CD4-positive, alpha-beta T cell treated with Interleukin-1 beta for 1 hour (primary cell): ENCODE results near the gene IL1B.

Experiments used
- DNase-seq, 2 donors: peaks; one replicate each; pipeline ENCODE4 v3.0.0-alpha.2; 2020 to 2022

Gene IL1B

DNA sequence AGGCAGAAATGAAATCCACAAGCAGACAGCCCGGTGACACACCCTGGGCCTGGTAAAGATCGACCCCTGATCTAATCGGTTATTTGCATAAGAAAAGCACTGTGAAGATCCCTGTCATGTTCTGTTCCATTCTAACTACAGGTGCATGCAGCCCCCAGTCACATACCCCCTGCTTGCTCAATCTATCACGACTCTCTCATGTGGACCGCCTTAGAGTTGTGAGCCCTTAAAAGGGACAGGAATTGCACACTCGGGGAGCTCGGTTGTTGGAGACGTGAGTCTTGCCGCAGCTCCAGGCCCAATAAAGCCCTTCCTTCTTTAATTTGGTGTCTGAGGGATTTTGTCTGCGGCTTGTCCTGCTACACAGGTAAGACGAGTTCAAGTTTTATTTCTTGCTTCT, 13.4 kb upstream of the IL1B start:
- DNase-seq, result no peak

DNA sequence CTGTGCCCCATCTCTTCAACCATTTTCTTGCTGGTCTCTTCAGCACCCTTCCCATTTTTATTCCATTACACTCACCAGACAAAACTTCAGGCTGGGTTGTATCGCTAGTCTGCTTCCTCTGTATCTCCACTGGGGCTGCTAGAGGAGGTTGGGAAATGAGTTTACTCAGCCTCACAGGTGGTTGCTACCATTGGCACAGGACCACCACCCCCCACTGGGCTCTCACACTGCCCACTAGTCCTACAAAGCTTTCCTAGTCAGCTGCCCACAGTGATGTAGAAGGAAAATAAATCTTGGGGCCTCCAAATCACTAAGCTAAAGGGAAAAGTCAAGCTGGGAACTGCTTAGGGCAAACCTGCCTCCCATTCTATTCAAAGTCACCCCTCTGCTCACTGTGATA, 12.3 kb upstream of the IL1B start:
- DNase-seq, result no peak

DNA sequence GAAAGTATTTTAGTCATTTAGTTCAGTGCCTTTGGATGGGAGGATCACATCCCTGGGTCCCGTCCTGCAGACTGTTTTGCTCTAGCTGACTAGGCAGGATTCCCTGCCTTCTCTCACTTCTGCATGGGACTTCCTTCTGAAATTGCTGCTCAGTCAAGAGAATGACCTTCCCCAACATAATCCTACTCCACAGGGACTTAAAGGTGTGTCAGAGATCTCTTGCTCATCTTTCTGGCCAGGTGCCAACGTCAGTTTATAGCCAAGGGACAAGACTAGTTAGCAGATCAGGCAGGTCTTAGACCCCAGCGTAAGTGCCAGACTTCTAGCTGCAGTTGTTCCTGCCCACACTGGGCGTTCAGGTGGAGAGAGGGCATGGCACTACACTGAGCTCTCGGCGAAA, 9.5 kb upstream of the IL1B start:
- DNase-seq, result no peak

DNA sequence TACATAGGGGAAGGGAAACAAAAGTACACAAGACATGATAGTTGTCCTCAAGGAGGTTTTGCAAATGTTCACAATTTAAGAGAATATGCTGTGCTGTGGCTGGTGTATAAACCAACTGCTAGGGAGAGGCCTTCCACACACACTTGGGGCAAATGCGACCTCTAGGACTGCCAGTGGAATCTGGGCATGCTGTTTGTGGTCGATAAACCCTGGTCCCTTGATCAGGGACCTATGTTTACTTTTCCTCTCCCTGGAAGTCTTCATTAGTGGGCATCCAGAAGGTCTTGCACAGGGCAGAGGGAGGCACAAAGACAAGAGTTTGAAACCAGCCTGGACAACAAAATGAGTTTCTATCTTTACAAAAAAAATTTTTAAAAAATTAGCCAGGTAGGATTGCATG, 7.3 kb upstream of the IL1B start:
- DNase-seq, result no peak

DNA sequence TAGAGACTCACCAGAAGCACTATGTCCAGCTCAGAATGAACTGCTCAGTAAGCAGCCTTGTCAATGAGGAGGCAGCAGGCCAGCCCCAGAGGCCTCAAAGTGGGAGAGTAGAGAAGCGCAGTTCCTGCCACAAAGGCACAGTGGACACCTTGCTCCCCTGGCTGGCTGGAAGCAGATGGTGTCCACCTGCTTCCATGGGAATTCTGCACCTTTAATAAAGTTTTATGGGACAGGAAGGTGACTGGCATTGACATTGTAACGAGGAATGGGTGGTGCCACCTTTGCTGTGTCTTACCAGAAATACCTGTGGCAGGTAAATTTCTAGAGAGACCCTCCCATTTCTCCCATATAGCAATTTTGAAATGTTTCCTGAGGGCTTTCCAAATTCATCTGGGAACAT, 6.7 kb upstream of the IL1B start:
- no peak for DNase-seq

DNA sequence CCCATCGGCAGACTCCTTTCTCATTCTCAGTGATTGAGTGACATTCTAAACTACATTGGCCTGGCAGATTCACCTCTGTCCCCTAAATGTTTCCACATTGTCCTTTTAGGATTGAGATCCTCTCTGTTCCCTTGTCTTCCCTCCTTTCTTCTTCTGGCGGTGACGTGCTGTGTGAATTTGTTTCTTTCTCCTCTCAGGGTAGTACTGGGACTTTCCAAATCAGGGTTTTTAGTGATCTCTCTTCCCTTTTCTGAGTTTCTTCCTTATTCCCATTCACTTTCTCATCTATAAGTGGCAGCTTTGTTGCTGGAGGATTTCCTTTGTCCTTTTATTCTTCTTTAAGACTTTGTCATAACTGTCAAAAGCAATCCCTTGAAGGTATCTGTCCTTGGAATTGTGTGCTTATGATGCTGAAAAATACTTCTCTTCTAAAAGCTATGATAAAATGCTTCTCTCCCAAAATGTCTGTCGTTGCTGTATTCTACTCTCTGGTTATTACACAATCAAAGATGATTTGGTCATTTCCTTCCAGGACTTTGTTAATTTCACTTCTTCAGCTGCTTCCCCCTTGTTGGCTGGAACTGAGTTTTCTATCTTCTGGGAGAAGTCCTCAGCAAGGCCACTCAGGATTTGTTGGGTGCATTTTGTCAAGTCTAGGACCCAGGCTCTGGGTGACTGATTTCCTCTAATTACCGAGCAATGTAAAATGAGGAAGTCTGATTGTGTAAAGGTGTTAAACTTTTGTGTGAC, 4.9 kb upstream of the IL1B start:
- peak in 1 of 2 donors; percentile 62 for DNase-seq

DNA sequence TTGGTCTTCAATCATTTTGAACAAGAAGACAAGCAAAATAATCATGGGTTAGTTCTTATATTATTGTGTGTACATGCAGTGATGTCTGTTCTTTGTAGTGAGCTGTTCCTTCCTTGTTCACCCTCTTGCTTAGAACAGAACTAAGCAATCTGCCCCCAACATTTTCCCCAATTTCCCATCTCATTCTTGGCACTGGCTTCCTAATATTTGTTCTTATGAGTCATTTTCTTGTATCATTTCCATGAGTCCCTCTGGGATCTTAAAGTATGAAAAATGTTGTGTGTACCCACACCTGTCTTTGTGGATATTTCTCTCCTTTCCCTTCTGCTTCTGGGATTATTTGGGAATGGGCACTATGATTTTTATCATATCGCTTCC, 3.5 kb upstream of the IL1B start:
- no peak for DNase-seq

DNA sequence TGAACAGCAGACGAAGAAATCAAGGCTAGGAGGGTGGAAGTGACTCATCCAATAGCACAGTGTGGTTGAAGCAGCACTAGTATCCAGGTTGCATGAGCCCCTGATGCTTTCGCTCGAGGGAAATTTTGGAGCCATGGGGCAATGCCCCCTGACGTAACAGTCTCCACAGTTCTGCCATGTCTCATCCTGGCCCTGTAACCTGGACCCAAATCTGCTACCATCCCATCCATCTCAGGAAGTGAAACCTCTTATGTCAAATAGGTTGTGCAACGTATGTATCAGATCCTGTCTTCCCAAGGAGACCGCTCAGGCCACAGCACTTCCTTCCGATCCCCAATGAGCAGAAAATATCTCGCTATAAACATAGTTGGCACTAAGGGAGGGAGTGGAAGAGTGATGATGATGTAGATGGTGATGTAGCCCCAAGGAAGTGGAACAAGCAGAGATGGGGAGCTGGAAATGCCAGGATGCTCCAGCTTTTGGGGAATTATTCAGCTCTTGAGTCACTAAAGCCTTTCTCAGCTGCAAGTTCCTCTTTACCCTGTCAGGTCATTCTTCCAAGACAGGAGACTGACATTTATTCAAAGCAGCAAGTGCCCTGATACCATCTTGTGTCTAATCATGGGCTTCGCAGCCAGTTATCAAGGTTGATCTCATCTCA, 3.0 kb upstream of the IL1B start:
- peak; percentile 33 to 87 for DNase-seq

DNA sequence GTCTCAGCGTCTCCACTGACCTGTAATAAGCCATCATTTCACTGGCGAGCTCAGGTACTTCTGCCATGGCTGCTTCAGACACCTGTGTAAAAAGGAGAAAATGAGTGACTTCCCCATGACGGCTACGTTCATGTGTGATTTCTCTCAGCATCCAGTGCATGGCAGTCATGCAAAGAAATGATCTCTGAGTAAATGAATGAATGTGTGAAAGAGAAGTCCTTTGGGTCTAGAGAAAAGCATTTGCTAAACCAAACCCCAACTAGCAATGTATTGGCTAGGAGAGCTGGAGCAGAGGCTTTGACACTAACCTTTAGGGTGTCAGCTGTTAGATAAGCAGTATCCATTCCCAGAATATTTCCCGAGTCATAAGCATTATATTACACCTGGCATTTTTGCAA, 417 bp downstream of the IL1B start:
- no peak for DNase-seq

DNA sequence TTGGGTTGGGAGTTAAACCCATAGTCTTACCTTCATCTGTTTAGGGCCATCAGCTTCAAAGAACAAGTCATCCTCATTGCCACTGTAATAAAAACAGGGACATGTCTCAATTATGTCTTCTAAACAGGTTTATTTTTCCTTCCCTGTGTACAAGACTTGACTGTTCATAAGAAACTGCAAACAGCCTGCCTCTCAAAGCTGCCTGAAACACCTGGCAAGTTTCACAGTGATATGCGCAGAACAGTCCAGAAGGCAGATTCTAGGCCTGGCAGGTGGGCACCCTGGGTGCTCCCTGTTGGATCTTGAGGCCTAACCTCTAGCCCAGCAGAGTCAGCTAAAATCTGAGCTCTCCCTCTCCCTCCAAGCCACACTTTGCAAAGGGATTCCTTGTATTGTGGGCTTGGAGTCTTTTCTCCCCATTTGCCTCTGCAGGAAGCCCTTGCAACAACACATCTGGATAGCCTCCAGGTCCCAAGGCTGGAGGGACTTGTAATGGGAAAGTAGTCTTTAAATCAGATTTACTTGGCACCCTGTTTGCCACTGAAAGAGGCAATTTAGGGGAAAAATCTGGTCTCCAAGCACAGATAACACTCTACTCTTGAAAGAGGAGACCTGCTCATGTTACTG, 930 bp downstream of the IL1B start:
- no peak for DNase-seq

DNA sequence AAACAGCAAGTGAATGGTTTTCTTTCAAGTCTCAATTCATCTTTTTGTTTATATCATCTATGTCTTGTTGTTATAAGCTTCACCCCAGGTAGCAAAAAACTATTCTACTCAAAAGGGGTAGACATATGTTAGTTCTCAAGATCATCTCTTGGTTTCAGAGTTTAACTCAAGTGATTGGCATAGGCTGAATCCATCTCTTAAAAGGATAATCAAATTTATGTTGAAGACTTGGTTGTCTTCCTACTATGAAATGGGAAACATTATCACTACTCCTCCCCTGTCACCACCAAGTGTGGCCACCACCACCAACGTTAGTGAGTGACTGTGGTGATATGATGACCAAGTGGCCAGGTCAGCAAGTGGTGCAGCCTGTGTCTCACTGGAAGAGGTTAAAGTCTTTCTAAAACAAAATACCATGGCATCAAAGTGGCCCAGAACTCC, 1.5 kb downstream of the IL1B start:
- DNase-seq, result no peak

DNA sequence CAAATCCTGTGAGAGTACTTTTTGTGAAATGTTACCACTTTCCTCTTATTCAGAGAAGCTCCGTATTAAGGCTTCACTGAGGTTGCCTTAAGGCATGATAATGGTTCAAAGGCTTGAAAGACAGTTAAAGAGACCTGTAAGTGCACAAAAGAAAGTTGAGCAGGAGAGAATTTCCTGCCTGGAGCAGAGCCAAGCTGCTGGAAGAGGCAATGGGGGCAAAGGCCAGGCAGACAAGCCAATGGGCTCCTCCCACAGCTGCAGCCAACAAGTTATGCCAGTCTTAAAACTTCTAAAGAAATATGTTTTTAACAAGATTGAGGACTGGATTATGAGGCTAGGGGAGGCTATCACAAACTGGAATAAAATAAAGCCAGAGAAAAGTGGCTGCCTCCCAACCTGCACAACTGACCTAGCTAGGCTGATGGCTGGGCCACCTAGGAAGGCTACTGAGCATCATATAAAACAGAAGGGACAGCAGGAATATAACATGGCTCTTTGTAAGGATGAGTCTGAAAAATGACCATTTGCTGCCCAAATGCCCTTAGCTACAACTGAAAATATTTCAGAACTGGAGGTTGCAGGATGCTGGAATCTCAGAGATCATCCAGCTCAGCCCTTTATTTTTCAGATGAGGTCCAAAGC, 2.1 kb downstream of the IL1B start:
- DNase-seq, result no peak

DNA sequence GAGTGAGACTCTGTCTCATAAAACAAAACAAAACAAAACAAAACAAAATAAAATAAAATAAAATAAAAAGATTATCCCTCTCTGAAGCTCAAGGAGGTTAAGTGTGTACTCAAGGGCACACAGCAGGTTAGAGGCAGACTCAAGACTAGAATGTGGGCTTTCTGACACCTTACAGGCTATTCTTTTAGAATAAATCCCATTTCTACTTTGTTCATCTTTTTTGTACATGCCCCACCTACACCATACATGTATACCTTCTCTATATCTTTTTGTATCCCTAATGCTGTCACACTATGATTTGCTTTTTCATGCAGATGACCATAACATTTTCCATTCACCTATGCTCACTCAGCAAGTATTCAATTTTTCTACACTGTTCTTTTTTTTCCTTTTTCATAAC, 2.6 kb downstream of the IL1B start:
- DNase-seq, result no peak

DNA sequence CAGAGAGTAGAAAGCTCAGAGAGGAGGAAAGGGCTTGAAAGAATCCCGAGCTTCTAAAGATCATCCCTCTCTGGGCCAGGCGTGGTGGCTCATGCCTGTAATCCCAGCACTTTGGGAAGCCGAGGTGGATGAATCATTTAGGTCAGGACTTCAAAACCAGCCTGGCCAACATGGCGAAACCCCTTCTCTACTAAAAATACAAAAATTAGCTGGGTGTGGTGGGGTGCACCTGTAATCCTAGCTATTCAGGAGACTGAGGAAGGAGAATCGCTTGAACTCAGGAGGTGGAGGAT, 3.0 kb downstream of the IL1B start:
- DNase-seq, result peak in 1 of 2 donors; percentile 32

DNA sequence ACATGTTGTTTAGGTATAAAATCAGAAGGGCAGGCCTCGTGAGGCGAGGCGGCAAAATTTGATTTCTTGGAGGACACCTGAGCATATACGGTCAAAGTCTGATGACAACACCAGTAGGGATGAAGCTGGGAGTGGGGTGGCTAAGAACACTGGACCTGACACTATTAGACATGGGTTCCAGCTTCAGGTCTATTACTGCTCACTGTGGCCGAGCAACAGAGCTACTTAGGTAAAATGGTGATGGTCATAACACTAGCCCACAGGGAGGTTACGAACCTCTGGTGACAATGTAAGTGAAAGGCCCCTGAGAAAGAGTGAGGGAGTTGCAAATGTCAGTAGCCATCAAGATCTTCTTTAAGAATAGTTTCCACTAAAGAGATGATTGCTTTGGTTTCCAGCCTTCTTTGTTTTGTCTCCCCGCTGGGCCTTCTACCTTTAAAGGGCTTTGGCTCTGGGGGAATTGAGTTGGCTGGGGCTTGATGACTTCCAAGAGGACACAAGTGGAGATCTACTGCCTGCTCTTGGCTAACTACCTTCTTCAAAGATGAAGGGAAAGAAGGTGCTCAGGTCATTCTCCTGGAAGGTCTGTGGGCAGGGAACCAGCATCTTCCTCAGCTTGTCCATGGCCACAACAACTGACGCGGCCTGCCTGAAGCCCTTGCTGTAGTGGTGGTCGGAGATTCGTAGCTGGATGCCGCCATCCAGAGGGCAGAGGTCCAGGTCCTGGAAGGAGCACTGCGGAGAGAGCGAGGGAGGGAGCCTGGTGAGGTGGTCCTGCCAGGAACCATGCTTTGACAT, 3.5 kb downstream of the IL1B start:
- peak in 1 of 2 donors; percentile 47 for DNase-seq

DNA sequence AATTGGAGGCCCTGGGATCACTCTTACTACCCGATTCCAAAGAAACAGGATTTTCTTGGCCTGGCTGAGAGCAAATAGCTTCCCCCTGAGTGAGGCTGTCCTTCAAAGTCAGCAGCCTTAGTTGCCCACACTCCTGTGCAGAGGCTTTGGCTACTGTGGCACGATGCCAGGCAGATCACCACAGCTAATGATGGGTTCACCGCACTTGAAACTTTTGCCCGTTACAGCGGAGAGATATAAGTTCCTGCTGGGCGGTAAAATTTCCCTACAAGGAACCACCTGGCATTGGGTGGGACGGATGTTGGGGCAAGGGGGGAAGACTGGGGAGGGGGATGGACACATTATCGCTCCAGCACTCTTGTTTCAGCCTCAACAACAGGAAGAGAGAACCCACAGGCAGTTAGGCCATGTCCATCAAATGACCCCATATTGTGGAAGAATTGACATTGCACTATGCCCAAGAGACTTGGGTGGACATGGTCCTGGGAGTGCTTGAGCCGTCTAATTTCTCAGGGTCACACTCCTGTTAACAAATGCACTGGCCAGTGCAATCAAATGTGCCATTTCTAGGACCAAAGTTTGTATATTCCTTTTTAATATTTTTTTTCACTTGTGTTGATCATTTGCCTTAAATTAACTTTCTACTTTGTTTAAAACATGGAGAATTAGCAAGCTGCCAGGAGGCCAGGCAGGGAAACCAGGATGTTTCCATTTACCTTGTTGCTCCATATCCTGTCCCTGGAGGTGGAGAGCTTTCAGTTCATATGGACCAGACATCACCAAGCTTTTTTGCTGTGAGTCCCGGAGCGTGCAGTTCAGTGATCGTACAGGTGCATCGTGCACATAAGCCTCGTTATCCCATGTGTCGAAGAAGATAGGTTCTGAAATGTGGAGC, 4.4 kb downstream of the IL1B start:
- peak in 1 of 2 donors; percentile 58 for DNase-seq

DNA sequence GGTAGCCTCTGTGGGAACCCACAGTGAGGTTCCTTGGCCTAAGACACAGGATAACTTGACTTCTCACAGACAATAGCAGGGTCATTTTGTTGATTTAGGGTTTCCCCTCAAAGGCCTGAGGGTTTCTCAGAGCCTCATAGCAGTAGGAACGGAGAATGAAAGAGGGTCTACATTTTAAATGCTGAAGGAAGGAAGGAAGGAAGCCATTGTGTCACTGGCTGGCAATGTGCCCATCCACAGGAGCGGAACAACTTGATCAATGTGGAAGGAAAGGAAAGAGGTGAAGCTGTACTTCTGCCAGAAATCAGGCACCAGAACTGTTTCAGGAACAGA, 5.1 kb downstream of the IL1B start:
- DNase-seq, result peak in 1 of 2 donors; percentile 53

DNA sequence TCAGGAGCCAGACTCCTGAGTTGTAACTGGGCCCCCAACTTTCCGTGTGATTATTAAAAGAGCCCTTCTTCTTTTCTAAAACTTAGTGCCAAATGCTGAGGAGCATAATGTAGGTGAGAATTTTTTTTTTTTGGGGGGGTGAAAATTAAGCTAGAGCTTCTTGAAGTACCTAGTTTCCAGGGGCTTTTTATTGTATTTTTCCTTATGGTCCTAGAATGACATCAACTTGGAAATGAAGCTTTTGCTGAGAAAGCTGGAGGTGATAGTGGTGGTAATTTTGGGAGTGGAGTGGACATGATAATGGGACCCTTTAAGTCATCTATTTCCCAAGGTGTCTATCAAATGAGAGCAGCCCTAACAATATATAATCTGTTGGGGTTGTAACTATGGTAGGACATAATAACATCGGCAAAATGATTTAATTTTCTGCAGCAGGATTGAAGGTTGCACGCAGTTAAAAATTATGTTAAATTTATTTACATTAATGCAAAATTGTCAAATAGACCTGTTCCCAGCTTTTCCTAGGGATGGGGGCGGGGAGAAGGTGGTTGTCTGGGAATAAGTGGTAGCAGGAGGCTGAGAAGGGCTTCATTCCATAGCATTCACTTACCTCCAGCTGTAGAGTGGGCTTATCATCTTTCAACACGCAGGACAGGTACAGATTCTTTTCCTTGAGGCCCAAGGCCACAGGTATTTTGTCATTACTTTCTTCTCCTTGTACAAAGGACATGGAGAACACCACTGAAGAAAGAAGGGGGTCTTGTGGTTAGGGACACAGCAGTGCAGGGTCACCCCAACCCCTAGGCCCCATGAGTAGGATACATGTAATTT, 5.7 kb downstream of the IL1B start:
- DNase-seq, result no peak

DNA sequence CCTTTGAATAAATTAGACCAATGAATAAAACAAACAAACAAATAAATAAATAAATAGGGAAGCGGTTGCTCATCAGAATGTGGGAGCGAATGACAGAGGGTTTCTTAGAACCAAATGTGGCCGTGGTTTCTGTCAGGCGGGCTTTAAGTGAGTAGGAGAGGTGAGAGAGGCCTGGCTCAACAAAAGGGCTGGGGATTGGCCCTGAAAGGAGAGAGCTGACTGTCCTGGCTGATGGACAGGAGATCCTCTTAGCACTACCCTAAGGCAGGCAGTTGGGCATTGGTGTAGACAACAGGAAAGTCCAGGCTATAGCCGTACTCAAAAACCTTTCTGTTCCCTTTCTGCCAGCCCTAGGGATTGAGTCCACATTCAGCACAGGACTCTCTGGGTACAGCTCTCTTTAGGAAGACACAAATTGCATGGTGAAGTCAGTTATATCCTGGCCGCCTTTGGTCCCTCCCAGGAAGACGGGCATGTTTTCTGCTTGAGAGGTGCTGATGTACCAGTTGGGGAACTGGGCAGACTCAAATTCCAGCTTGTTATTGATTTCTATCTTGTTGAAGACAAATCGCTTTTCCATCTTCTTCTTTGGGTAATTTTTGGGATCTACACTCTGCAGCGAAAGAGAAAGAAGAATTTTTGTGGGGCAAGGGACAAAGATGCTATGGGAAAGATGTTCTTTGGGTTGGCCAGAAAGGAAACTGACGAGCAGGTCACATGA, 6.5 kb downstream of the IL1B start:
- peak in 1 of 2 donors; percentile 54 for DNase-seq
